ENCODE data around the gene ANGEL1.

DNA sequence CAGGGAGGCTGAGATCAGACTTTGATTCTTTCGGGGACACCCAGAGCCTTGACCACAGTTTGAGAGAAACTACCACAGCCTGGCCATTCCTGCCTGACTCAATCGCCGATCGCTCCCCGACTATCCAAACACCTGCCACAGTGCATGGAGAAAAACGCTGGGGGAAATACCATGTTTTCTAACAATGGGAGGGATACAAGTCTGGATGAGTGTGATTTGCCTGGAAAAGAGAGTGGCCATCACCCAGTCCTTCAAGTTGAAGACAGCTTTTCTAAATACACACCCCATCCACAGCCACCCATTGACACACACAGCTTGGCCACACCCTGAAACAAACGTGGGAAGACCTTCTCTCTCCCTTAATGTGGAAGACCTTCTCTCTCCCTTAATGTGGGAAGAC, 58.1 kb downstream of the ANGEL1 start:
- TF ChIP-seq GABPA (IDR thresholded peaks at IDR 0.05; ENCODE audit: low read depth), result no peak
- TF ChIP-seq, protein P1, sequence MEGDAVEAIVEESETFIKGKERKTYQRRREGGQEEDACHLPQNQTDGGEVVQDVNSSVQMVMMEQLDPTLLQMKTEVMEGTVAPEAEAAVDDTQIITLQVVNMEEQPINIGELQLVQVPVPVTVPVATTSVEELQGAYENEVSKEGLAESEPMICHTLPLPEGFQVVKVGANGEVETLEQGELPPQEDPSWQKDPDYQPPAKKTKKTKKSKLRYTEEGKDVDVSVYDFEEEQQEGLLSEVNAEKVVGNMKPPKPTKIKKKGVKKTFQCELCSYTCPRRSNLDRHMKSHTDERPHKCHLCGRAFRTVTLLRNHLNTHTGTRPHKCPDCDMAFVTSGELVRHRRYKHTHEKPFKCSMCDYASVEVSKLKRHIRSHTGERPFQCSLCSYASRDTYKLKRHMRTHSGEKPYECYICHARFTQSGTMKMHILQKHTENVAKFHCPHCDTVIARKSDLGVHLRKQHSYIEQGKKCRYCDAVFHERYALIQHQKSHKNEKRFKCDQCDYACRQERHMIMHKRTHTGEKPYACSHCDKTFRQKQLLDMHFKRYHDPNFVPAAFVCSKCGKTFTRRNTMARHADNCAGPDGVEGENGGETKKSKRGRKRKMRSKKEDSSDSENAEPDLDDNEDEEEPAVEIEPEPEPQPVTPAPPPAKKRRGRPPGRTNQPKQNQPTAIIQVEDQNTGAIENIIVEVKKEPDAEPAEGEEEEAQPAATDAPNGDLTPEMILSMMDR (IDR thresholded peaks at IDR 0.05), result no peak
- TF ChIP-seq POLR2AphosphoS5 (IDR thresholded peaks at IDR 0.05; ENCODE audit: low read depth, low read length), result no peak
- no peak for TF ChIP-seq YY1 (IDR thresholded peaks at IDR 0.05; ENCODE audit: low read depth)
- TF ChIP-seq, protein P2, sequence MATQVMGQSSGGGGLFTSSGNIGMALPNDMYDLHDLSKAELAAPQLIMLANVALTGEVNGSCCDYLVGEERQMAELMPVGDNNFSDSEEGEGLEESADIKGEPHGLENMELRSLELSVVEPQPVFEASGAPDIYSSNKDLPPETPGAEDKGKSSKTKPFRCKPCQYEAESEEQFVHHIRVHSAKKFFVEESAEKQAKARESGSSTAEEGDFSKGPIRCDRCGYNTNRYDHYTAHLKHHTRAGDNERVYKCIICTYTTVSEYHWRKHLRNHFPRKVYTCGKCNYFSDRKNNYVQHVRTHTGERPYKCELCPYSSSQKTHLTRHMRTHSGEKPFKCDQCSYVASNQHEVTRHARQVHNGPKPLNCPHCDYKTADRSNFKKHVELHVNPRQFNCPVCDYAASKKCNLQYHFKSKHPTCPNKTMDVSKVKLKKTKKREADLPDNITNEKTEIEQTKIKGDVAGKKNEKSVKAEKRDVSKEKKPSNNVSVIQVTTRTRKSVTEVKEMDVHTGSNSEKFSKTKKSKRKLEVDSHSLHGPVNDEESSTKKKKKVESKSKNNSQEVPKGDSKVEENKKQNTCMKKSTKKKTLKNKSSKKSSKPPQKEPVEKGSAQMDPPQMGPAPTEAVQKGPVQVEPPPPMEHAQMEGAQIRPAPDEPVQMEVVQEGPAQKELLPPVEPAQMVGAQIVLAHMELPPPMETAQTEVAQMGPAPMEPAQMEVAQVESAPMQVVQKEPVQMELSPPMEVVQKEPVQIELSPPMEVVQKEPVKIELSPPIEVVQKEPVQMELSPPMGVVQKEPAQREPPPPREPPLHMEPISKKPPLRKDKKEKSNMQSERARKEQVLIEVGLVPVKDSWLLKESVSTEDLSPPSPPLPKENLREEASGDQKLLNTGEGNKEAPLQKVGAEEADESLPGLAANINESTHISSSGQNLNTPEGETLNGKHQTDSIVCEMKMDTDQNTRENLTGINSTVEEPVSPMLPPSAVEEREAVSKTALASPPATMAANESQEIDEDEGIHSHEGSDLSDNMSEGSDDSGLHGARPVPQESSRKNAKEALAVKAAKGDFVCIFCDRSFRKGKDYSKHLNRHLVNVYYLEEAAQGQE (IDR thresholded peaks at IDR 0.05; ENCODE audit: low read depth, low read length), result no peak
- TF ChIP-seq SMC3 (IDR thresholded peaks at IDR 0.05; ENCODE audit: low read depth, low read length), result no peak
- TF ChIP-seq EP300 (IDR thresholded peaks at IDR 0.05; ENCODE audit: borderline replicate concordance in 1 of 2, low read depth in 1 of 2, low read length in 1 of 2), result no peak
- no peak for TF ChIP-seq RCOR1 (IDR thresholded peaks at IDR 0.05; ENCODE audit: low read length)

Measured in SK-N-SH (cell line).